Muscle of back (tissue), 11 donors: ENCODE results near the gene SEC16B. TPM values are rescaled to one million over a fixed set of nuclear protein-coding genes. Genes with fewer than 3 reads are reported as not detected.
A peak's percentile ranks its signal among the peaks of the same experiment; 100 is the strongest.

ENCODE experiments used
- DNase-seq, 3 donors: peaks; one replicate each; pipeline versions ENCODE4 v3.0.0 to v3.0.0-alpha.2; 2013
- polyA plus RNA-seq, 10 donors: library from polyadenylated mRNA; unstranded; fragments of 120-200 nt; gene quantifications; one replicate each; pipeline ENCODE4 v1.2.1, GENCODE V29; 2013; ENCODE audit not compliant: insufficient read length in 10 of 10

Gene SEC16B
- polyA plus RNA-seq, 10 donors: 4.9 to 11.2 (median 7.5) TPM

DNA sequence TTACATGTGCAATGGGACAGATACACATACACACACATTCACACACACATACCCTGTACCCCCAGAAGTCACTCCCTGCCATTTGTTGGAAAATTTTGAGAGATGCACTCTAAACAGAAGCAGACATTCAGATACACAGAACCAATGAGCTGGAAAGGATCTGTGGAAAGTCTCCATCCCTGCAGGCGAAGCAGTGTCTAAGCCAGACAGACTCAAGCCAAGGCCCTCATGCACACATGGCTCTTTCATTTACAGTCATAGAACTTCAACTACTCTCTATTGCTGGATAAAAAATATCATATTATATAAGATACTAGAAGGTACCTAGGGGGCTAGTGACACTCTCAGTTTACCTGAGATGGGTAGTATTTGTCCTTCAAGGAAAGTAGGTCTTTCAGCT, 7.3 kb upstream of the SEC16B start:
- DNase-seq: peak in 2 of 3 donors; percentile 22 to 56

DNA sequence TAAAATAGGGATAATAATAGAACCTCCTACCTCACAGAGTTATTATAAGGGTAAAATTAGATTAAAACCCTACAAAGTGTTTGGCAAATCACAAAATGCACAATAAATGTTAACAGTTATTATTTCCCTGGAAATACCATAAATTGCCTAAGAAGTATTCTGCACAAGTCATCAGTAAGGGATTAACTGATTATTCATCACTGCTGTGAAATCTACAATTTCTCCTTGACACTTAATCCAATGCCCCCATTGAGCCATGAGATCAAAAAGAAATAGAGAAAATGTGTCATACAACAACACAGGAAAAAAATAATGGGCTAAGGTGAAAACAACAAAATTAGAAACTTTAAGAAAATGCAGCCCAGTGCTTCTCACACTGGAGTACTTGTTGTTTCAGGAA, 6.7 kb upstream of the SEC16B start:
- no peak for DNase-seq

GRCh38 chr1:177975588-177976495, 6.0 kb upstream of the SEC16B start:
- peak in 1 of 3 donors; percentile 62 for DNase-seq

GRCh38 chr1:177973585-177973984, 3.7 kb upstream of the SEC16B start:
- no peak for DNase-seq

DNA sequence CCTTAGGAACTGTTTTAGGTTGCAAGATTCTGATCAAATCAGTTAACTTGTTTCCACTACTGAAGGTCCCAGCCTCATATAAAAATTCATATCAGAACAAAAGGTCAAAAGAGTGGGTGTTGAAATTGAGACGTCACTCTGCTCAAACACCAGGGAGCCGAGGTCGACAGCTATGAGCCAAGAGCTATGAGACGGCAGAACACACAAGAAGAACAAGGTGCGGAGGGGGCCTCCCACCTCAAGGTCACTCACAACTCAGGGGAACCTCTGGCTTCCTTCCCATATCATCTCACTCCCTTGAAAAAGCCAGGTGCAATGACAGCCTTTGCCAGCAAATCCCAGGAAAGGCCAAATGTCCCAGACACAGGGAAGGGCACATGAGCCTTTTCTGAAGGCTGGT, 749 bp downstream of the SEC16B start:
- DNase-seq: no peak

GRCh38 chr1:177966199-177966598, 3.7 kb downstream of the SEC16B start:
- DNase-seq: no peak

GRCh38 chr1:177965293-177965692, 4.6 kb downstream of the SEC16B start:
- DNase-seq: no peak

DNA sequence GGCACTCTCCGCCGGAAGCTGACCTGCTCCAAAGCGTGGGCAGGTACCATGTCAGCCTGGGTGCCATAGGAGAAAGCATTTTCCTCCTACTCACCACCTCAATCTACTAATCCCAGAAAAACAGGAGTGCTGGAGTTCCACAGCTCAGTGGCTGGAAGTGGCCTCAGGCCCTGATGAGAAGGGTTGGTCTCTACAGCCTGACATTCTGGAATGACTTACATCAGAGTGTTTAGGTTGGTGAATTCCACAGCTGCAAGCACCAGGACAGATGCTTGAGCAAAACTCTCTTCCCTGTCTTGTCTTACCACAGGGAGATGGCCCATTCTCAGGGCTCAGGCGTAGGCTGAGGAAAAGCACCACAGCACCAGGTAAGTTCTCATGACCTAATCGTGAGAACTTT, 5.5 kb downstream of the SEC16B start:
- no peak for DNase-seq

- DNase-seq: no peak
Measured at GRCh38 chr1:177960939-177961622, 8.8 kb downstream of the SEC16B start.

DNA sequence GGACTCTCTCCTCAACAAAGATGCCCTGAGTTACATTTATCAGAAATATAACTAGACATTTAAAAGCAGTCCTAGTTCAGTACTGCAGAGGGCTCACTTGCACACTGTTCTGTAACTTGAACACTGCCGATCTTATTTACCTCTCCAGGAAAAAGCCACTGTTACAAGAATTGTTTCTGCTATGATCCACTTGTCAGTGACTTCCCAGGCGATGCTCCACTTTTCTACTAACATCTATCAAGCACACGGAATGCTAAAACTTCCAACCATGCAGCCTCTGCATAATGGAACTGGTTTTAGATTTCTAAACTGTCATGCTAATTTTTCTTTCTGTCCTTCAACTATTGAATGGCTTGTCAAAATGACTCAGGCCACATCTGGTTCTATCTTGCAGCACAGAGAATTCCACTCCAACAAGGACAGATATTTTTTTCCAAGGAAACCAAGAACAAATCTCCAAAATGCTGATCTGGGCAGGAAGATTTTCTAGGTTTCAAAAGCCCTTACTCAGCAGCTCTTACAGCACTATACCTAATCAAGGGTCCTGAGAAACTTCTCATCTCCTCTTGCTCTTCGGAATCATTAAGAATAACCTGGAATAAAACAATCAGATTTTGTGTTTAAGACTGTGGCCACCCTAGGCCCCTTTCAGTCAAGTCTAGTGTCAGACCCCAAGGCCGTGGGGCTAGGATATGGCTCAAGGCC, 9.9 kb downstream of the SEC16B start:
- peak in 1 of 3 donors; percentile 32 for DNase-seq

GRCh38 chr1:177958092-177958491, 11.8 kb downstream of the SEC16B start:
- DNase-seq: no peak

DNA sequence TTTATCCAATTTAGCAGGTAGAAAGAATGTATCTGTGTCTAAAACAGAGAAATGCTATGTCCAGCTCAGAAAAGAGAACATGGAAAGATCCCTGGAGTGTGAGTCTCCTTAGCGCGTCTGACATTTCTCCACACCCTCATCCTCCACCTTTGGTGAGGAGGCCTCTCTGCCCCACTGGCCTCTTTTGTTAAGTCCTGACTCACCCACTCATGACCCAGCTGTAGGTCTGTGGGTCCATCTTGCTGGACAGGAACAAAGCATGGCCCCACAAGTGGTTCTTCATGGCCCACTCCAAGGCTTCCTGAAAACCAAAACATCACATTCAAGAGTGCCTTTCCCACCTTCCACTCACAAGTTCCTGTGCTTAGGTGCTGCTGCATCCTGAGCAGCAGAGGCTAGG, 15.8 kb downstream of the SEC16B start:
- DNase-seq: no peak

DNA sequence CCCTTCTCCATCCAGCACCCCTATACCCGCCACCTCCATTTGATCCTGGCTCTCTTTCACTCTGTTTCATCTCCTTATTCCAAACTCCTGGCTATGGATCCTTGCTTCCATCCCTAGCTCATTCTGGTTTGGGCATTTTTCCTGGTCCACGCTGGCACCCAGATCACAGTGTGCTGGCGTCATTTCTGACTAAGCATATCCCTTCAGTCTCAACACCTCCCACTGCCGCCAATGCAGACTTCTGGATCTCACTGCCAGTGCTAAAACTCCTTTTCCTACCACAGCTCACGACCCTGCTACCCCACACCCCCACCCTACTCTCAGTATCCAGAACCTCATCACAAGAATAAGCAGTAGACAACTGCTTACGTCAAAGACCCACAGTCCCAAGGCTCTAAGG, 16.3 kb downstream of the SEC16B start:
- no peak for DNase-seq

GRCh38 chr1:177952691-177953090, 17.2 kb downstream of the SEC16B start:
- DNase-seq: no peak

DNA sequence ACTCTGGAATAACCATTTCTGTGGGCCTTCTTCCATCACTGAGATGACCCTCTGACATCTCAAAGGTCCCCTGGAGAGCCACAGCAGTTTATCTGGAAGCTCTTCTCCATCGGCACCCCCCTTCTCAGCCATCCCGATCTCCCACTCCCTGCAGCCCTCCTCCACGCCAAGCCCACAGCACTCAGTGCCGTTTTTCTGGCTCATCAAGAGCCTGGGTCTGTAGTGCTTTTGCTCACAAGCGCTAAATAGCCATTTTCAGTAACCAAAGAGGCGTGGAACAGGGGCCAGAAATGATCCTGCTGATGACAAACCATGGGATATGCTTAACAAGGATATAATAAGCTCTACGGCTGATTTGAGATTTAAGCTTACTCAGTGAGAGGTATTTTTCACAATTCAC, 17.6 kb downstream of the SEC16B start:
- DNase-seq: no peak

DNA sequence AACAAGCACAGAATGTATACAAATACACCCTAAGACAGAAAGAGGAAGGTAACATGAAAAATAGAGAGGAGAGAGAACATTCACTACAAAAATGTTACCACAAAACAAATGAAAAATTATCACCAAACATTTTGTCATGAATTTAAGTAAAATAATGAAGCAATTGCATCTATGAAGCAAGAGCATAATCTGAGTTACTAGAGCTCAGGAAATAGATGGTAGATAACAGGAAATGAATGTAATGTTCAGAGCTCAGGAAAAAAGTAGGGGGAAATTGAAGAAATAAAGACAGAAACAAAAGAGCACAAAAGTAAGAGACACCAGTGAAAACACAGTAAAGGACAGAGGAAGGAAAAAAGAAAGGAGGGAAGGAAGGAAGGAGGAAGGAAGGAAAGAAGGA, 19.4 kb downstream of the SEC16B start:
- no peak for DNase-seq

GRCh38 chr1:177948336-177948972, 21.4 kb downstream of the SEC16B start:
- DNase-seq: peak; percentile 62 to 83 (median 78)

GRCh38 chr1:177947623-177948022, 22.2 kb downstream of the SEC16B start:
- no peak for DNase-seq

DNA sequence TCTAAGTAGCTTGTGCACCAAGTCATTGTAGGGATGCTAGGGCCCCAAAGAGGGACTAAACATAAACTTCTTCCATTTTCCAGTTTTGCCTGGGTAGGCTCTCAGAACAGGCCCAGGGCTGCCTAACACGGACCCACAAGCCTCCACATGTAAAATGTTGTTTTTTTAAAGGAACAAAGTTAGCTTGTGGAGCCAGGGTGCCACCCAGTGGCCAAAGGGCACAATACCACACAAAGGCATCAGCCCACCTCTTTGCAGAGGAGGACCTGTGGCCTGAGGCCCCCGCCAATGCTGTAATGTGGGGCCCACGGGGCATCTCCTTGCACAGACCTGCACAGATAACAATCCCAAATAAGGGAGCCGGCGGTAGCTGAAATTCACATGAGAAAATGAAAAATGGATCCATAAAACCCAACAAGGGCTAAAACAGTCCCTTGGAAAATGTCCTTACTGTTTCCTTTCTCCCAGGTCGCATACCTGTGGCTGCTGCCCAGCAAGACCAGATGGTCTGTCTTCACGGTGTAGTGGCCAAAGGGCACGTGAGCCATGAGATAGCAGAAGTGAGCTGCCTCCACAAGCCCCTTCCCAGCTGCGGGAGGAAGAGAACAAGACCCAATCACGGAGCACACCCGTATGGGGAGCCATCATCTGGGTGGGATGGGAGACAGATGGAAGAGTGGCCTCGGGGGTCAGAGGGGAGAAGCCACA, 23.8 kb downstream of the SEC16B start:
- peak; percentile 37 to 76 (median 38) for DNase-seq

DNA sequence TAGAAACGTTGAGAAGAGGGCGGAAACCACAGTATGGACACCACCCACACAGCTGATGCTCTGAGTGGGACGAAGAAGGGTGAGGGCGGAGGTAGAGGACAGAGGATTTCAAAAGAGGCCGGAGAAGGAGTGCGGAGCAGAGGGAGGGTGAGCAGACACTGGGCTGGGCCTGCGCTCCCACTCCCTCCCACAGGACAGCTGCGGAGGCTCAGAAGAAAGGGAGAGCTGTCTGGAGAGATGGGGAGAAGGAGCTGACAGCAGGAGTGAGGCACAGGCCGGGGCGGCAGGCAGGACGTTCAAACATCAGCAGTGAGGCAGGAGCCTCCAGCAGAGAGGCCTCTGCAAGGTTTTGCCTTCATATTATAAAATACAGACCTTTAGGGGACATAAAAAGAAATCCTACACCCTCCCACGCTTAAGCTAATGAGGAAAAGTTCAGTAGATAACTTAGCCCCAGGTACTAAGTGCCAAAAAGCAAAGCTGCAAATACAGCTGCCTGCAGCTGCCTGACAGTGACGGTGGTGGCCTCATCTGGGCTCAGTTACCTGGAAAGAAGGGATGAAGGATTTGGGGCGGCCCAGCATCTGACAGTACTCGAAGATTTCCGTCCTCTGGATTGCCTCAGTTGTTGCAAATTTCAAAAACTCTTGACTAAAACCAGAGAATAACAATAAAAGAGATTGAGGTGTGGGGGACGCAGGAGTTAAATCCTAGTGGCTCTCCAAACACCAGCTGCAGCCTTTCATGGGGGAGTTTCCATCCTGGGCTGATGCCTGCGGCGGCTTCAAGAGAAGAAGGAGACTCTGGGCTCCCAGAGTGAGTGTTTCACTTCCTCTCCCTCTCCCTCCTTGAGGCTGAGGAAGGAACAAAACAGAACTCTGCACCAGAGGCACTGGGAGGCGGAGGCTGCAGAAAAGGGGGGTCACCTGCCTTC, 25.6 kb downstream of the SEC16B start:
- DNase-seq: peak in 2 of 3 donors; percentile 34 to 76
